ENCODE measurements around the gene TTC7B.

DNA sequence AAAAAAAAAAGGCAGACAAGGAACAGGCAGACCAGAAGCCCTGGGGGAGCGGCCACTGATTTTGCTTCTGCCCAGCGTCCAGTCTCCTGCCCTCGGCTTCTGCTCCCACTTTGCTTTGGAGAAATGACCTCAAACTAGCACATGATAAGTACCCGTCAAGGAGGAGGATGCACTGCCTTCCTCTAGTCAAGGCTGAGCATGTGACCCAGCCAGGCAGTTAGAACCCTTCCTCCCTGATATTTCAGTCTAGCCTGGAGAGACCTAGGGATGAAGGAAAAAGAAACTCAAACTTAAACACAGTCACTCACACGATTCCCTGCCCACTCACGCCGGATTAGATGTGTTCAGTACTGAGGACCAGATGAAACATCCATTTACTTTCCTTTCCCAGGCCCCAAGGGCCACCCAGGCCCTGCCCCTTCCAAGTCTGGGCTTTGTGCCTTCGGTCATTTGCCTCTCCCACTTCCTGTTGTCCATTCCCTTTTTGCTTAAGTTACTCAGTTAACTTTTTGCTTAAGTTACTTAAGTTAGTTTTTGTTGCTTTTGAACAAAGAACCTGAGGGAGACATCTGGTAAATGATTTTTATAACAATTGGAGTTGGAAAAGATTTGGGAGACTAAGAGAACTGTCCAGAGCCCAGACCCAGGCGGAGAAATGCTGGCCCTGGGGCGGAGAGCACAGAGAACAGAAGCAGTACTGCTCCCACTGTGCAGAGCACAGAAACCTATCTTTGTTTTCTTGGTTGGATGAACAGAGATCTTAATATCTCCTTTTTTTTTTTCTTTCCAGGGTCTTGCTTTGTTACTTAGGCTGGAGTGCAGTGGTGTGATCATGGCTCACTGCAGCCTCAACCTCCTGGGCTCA, 23.0 kb upstream of the TTC7B start:
- TF ChIP-seq TAF1 (IDR thresholded peaks at IDR 0.05; ENCODE audit: borderline replicate concordance, insufficient read depth, low read length) (no peak), FOXP2 (optimal IDR thresholded peaks at IDR 0.05; ENCODE audit: borderline replicate concordance, extremely low read depth, extremely low read length, insufficient read depth) (no peak), POLR2AphosphoS5 (IDR thresholded peaks at IDR 0.05; ENCODE audit: low read depth, low read length) (no peak)
- TF ChIP-seq, protein P1, sequence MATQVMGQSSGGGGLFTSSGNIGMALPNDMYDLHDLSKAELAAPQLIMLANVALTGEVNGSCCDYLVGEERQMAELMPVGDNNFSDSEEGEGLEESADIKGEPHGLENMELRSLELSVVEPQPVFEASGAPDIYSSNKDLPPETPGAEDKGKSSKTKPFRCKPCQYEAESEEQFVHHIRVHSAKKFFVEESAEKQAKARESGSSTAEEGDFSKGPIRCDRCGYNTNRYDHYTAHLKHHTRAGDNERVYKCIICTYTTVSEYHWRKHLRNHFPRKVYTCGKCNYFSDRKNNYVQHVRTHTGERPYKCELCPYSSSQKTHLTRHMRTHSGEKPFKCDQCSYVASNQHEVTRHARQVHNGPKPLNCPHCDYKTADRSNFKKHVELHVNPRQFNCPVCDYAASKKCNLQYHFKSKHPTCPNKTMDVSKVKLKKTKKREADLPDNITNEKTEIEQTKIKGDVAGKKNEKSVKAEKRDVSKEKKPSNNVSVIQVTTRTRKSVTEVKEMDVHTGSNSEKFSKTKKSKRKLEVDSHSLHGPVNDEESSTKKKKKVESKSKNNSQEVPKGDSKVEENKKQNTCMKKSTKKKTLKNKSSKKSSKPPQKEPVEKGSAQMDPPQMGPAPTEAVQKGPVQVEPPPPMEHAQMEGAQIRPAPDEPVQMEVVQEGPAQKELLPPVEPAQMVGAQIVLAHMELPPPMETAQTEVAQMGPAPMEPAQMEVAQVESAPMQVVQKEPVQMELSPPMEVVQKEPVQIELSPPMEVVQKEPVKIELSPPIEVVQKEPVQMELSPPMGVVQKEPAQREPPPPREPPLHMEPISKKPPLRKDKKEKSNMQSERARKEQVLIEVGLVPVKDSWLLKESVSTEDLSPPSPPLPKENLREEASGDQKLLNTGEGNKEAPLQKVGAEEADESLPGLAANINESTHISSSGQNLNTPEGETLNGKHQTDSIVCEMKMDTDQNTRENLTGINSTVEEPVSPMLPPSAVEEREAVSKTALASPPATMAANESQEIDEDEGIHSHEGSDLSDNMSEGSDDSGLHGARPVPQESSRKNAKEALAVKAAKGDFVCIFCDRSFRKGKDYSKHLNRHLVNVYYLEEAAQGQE (IDR thresholded peaks at IDR 0.05; ENCODE audit: insufficient read depth in 1 of 2, low read depth in 2 of 2, low read length in 2 of 2): no peak
